Neuronal stem cell (in vitro differentiated cells): ENCODE results near the gene GOLGA8R.
"Not testable (repeated sequence)": the region's sequence is repeated elsewhere in the genome, so short reads cannot be mapped to it uniquely, and the experiment has no call there.

Experiments used
- DNase-seq: peaks from one replicate; pipeline ENCODE4 v3.0.0-alpha.2; 2013; ENCODE audit warnings: low spot score
- H2AFZ ChIP-seq: one replicate; pipeline ENCODE4 v1.6.1; 2013; ENCODE audit warnings: mild to moderate bottlenecking, low read length, inconsistent platforms
- H2AK5ac ChIP-seq: 2 replicates; pipeline ENCODE4 v1.6.1; 2013; ENCODE audit warnings: low read depth, mild to moderate bottlenecking, inconsistent platforms, low read length, moderate library complexity, mixed read lengths
- H2BK120ac ChIP-seq: 2 replicates; pipeline ENCODE4 v1.6.1; 2013; ENCODE audit warnings: low read depth, mild to moderate bottlenecking, inconsistent platforms, low read length, moderate library complexity, mixed read lengths
- H2BK12ac ChIP-seq: one replicate; pipeline ENCODE4 v1.6.1; 2013; ENCODE audit warnings: low read length, inconsistent platforms
- H2BK15ac ChIP-seq: 2 replicates; pipeline ENCODE4 v1.6.1; 2013; ENCODE audit warnings: mild to moderate bottlenecking, low read length, inconsistent platforms, mixed read lengths
- H2BK5ac ChIP-seq: one replicate; pipeline ENCODE4 v1.6.1; 2013; ENCODE audit warnings: inconsistent platforms, mild to moderate bottlenecking, low read length, moderate library complexity
- H3K14ac ChIP-seq: one replicate; pipeline ENCODE4 v1.6.1; 2013; ENCODE audit warnings: low read length, inconsistent platforms
- H3K18ac ChIP-seq: 2 replicates; pipeline ENCODE4 v1.6.1; 2013; ENCODE audit warnings: low read length, inconsistent platforms
- H3K23ac ChIP-seq: 2 replicates; pipeline ENCODE4 v1.6.1; 2013; ENCODE audit warnings: low read depth, mild to moderate bottlenecking, mixed read lengths, low read length, inconsistent platforms; ENCODE audit not compliant: poor library complexity
- H3K27ac ChIP-seq: replicated peaks from 3 replicates; pipeline ENCODE4 v1.5.1; 2013; ENCODE audit warnings: low read length, inconsistent platforms
- H3K27me3 ChIP-seq, 3 experiments: 2 replicates each; pipeline ENCODE4 v1.6.1; 2013; ENCODE audit warnings: low read length in 3 of 3, mild to moderate bottlenecking in 2 of 3, inconsistent platforms in 1 of 3, low read depth in 1 of 3, mixed read lengths in 1 of 3, moderate library complexity in 1 of 3; ENCODE audit not compliant: control insufficient read depth in 3 of 3, insufficient read depth in 3 of 3
- H3K36me3 ChIP-seq, 2 donors: replicated peaks in 1 of 2; 2 replicates each; pipeline ENCODE4 v1.6.1; 2013; ENCODE audit warnings: low read length in 2 of 2; ENCODE audit not compliant: control insufficient read depth in 2 of 2, insufficient read depth in 2 of 2
- H3K4ac ChIP-seq: 2 replicates; pipeline ENCODE4 v1.6.1; 2013; ENCODE audit warnings: inconsistent platforms, mild to moderate bottlenecking, low read length, moderate library complexity
- H3K4me1 ChIP-seq, 2 donors: 1 replicate in 1 of 2; 2 replicates in 1 of 2; pipeline ENCODE4 v1.6.1; 2013; ENCODE audit warnings: low read length in 2 of 2, low read depth in 1 of 2; ENCODE audit not compliant: control insufficient read depth in 2 of 2, insufficient read depth in 1 of 2
- H3K4me2 ChIP-seq: one replicate; pipeline ENCODE4 v1.6.1; 2013; ENCODE audit warnings: mild to moderate bottlenecking, low read length, inconsistent platforms; ENCODE audit not compliant: insufficient read depth, poor library complexity, severe bottlenecking
- H3K4me3 ChIP-seq, 2 donors: 2 replicates each; pipeline ENCODE4 v1.5.1; 2013; ENCODE audit warnings: low read length in 2 of 2, mild to moderate bottlenecking in 2 of 2, inconsistent platforms in 1 of 2, moderate library complexity in 1 of 2
- H3K79me1 ChIP-seq: one replicate; pipeline ENCODE4 v1.6.1; 2013; ENCODE audit warnings: low read depth, mild to moderate bottlenecking, inconsistent platforms, low read length, moderate library complexity
- H3K9ac ChIP-seq: one replicate; pipeline ENCODE4 v1.6.1; 2013; ENCODE audit warnings: mild to moderate bottlenecking, low read depth, low read length, inconsistent platforms; ENCODE audit not compliant: poor library complexity
- H3K9me3 ChIP-seq, 2 donors: replicated peaks in 1 of 2; 2 replicates each; pipeline versions ENCODE3 to v1.6.1; 2013; ENCODE audit warnings: low read length in 2 of 2, mild to moderate bottlenecking in 2 of 2, inconsistent platforms in 1 of 2, low read depth in 1 of 2, mixed read lengths in 1 of 2, moderate library complexity in 1 of 2; ENCODE audit not compliant: control insufficient read depth in 2 of 2, insufficient read depth in 1 of 2
- H4K8ac ChIP-seq: one replicate; pipeline ENCODE4 v1.6.1; 2013; ENCODE audit warnings: low read depth, mild to moderate bottlenecking, inconsistent platforms, low read length, moderate library complexity
- H4K91ac ChIP-seq: one replicate; pipeline ENCODE4 v1.6.1; 2013; ENCODE audit warnings: low read length, low read depth, mild to moderate bottlenecking, inconsistent platforms; ENCODE audit not compliant: poor library complexity
- WGBS, 2 donors: extraction: QIAGEN DNeasy Blood & Tissue Kit; methylation state at CpG; one replicate each; pipeline ENCODE4 v1.1.7; 2013; ENCODE audit warnings: missing lambda C conversion rate in 2 of 2, mixed read lengths in 1 of 2; ENCODE audit not compliant: insufficient read length in 2 of 2, insufficient replicate concordance in 1 of 2; ENCODE audit errors: extremely low coverage in 2 of 2; 5-methylcytosine and 5-hydroxymethylcytosine counted together

Gene GOLGA8R

DNA sequence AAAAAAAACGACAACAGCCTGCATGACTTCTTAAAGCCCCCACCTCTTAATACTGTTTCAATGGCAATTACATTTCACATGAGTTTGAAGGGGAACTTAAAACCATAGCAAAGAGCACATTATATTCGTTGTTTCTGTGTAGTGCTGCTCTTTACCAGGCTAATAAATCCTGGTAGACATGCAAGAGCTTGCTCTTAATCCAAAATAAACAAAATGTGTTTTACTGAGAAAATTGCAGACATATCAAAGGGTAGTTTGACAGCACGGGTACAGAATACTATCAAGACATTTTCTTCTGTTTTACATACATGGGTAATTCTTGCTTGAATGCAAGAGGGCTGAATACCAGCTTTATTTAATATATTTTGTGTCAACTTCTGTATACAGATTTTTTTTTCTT is 24.3 kb upstream of the GOLGA8R start:
- DNase-seq, H2AFZ ChIP-seq, H3K23ac ChIP-seq, H3K4me3 ChIP-seq, H3K4me1 ChIP-seq, H3K79me1 ChIP-seq, H2BK12ac ChIP-seq, H3K36me3 ChIP-seq, H4K91ac ChIP-seq, H3K14ac ChIP-seq, H2BK15ac ChIP-seq, H3K9ac ChIP-seq, H3K4ac ChIP-seq, H2BK5ac ChIP-seq, H3K4me2 ChIP-seq, H2BK120ac ChIP-seq, H3K18ac ChIP-seq, H3K27ac ChIP-seq, H3K9me3 ChIP-seq, H4K8ac ChIP-seq, H2AK5ac ChIP-seq, H3K27me3 ChIP-seq: not testable (repeated sequence)
- WGBS, 2 donors, result no CpG with 5 or more reads among the region's 3 CpGs

DNA sequence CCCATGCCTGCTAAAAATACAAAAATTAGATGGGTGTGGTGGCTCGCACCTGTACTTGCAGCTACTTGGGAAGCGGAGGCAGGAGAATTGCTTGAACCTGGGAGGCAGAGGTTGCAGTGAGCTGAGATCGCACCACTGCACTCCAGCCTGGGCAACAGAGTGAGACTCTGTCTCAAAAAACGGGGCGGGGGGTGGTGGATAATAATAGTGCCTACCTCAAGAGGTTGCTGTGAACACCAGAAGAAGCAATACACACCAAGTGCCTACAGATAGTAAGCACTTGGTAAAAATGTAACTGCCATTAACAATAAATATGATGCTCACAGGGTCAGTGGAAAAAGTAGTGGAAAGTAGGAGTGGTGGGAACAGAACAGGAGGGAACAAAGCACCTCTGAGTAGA is 21.8 kb upstream of the GOLGA8R start:
- H3K36me3 ChIP-seq, H2BK120ac ChIP-seq, H3K27ac ChIP-seq, H3K23ac ChIP-seq, H3K4ac ChIP-seq, H3K4me3 ChIP-seq, H2BK12ac ChIP-seq, H3K4me2 ChIP-seq, H3K79me1 ChIP-seq, H3K27me3 ChIP-seq, H3K4me1 ChIP-seq, H4K8ac ChIP-seq, H3K14ac ChIP-seq, DNase-seq, H4K91ac ChIP-seq, H3K9ac ChIP-seq, H3K18ac ChIP-seq, H2AK5ac ChIP-seq, H2BK15ac ChIP-seq, H3K9me3 ChIP-seq, H2AFZ ChIP-seq, H2BK5ac ChIP-seq: not testable (repeated sequence)
- WGBS, 2 donors, result no CpG with 5 or more reads among the region's 5 CpGs

DNA sequence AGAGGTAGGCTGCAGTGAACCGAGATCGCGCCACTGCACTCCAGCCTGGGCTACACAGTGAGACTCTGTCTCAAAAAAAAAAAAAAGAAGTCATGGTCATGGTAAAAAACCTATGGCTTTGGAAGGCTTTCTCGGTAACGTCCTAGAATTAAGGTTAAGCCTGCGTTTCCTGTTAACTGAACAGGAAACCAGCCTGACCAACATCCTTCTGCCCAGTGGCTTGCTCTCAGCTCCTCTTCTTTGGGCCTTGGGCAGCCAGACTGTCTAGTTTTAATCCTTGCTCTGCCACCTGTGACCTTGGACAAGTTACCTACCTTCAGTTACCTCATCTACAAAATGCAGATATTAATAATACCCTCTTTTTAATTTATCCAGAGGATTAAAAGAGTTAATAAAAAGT is 6.7 kb upstream of the GOLGA8R start:
- DNase-seq, H3K27ac ChIP-seq, H2BK5ac ChIP-seq, H2AK5ac ChIP-seq, H3K14ac ChIP-seq, H3K4me2 ChIP-seq, H3K27me3 ChIP-seq, H2BK15ac ChIP-seq, H3K9me3 ChIP-seq, H3K9ac ChIP-seq, H4K91ac ChIP-seq, H2AFZ ChIP-seq, H3K18ac ChIP-seq, H4K8ac ChIP-seq, H2BK120ac ChIP-seq, H3K23ac ChIP-seq, H3K4me1 ChIP-seq, H3K4ac ChIP-seq, H3K36me3 ChIP-seq, H3K79me1 ChIP-seq, H3K4me3 ChIP-seq, H2BK12ac ChIP-seq: not testable (repeated sequence)
- no CpG with 5 or more reads among the region's 6 CpGs for WGBS, 2 donors

DNA sequence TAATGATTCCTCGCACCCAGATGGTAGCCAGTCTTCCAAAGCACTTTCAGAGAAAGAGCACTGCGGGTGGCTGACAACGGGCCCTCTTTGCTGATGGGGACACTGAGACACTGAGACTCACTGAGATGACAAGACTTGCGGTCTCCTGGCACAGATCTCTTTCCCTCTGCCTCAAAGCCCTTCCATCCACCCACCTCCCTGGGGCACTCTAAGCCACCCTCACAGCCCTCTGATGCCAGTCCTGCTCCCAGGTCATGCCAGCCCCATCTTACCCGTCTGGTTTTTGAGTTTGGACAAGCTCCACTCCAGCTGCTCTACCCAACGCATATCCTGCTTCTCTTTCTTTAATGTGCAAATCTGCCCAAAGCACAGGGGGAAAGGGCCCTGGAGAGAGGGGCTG is 6.4 kb downstream of the GOLGA8R start:
- Histone ChIP-seq H4K91ac (peak overlapping the region; percentile 85), H3K18ac (peak overlapping the region; percentile 57)
- not testable (repeated sequence) for H4K8ac ChIP-seq, H3K27me3 ChIP-seq, H2BK120ac ChIP-seq, H3K4me1 ChIP-seq, H3K27ac ChIP-seq, H3K9ac ChIP-seq, H2AK5ac ChIP-seq, H3K4me2 ChIP-seq, DNase-seq, H3K23ac ChIP-seq, H2BK12ac ChIP-seq, H2AFZ ChIP-seq, H3K4me3 ChIP-seq, H3K4ac ChIP-seq, H3K9me3 ChIP-seq, H3K79me1 ChIP-seq, H3K36me3 ChIP-seq, H2BK5ac ChIP-seq, H2BK15ac ChIP-seq, H3K14ac ChIP-seq
- WGBS, 2 donors, result no CpG with 5 or more reads among the region's 6 CpGs
